RWPE1 (cell line): ENCODE results near the gene SMCO2.

Experiments
- CTCF ChIA-PET: fragments of 350-600 bp; sonication (Branson Sonifier 250); formaldehyde crosslinking; extraction: SDS; loops from one replicate; lab custom pipeline; 2021; lab: Yijun Ruan, JAX
- POLR2A ChIA-PET: fragments of 400-600 bp; formaldehyde crosslinking; extraction: SDS; loops from one replicate; lab custom pipeline; 2020; ENCODE audit warnings: antibody characterized with exemption; ENCODE audit not compliant: low non-redundant PET; lab: Yijun Ruan, JAX
- DNase-seq: peaks from one replicate; pipeline ENCODE4 v3.0.0; 2012; ENCODE audit warnings: low spot score
- H3K27ac ChIP-seq: fragments of 450-650 bp; 2 replicates; pipeline ENCODE4 v1.5.1; 2017
- CTCF ChIP-seq: fragments of 450-650 bp; conservative IDR thresholded peaks from 2 replicates; pipeline ENCODE4 v1.5.1; 2017; ENCODE audit warnings: low read depth, mild to moderate bottlenecking

The SMCO2 gene

DNA sequence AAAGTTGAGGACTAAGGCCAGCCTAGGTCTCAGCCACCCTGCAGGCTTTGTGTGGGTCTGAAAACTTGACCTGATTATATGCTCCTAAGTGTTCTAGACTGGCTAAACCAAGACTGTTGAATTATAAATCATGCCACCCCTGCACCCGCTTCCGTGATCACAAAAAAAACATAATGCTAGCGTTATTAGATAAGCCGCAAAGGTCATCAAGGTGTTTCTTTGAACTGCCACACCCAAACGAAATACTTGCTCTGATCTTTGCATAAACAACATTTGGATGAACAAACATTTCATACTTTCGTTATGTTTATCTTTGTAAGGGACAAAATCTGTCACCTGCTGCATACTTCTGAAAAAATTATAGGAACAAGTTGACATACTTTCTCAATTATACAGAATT, 2.5 kb downstream of the SMCO2 start:
- no peak overlapping the region for H3K27ac ChIP-seq
- CTCF ChIA-PET, result no interaction called here
- TF ChIP-seq CTCF, result no peak
- DNase-seq, result no peak
- POLR2A ChIA-PET, result no interaction called here

- no peak overlapping the region for H3K27ac ChIP-seq
- no peak for DNase-seq
- no peak for TF ChIP-seq CTCF
- ChIA-PET POLR2A (no interaction called here), CTCF (no interaction called here)
Measured at GRCh38 chr12:27449893-27450534, 3.5 kb downstream of the SMCO2 start.

GRCh38 chr12:27451036-27451825, 4.7 kb downstream of the SMCO2 start:
- no peak for TF ChIP-seq CTCF
- ChIA-PET POLR2A (no interaction called here), CTCF (no interaction called here)
- no peak for DNase-seq
- no peak overlapping the region for H3K27ac ChIP-seq

- CTCF ChIA-PET, result interaction anchor here (1.0 kb wide), 1 partner anchor 17 kb away, joined by 3 read pairs; no protein-coding TSS in a partner anchor
- no peak for TF ChIP-seq CTCF
- DNase-seq, result no peak
- H3K27ac ChIP-seq, result no peak overlapping the region
- POLR2A ChIA-PET, result no interaction called here
Measured at GRCh38 chr12:27453421-27453820, 6.9 kb downstream of the SMCO2 start.

DNA sequence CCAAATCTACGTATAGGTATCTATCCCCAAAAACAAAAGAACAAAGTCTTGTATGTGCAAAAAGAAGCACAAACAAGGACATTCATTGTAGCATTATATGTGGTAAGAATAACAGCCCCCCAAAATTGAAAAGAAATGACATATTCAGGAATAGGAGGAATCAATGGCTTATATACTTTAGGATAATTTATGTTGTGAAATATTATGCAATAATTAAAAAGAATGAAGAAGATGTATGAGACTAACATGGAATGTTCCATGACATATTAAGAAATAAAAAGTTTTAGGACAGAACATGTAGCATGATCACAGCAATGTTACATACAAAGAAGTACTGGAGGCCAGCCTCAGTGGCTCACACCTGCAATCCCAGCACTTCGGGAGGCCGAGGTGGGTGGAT, 9.1 kb downstream of the SMCO2 start:
- TF ChIP-seq CTCF, result no peak
- H3K27ac ChIP-seq, result no peak overlapping the region
- DNase-seq, result no peak
- POLR2A ChIA-PET, result no interaction called here
- CTCF ChIA-PET, result no interaction called here

GRCh38 chr12:27456618-27457017, 10.1 kb downstream of the SMCO2 start:
- no peak for TF ChIP-seq CTCF
- DNase-seq, result no peak
- H3K27ac ChIP-seq, result no peak overlapping the region
- ChIA-PET CTCF (no interaction called here), POLR2A (no interaction called here)
